ENCODE results near the gene RAB3C.

GRCh38 chr5:58670582-58670981 lies 87.7 kb downstream of the RAB3C start:
- TF ChIP-seq CTCF (conservative IDR thresholded peaks at IDR 0.05; ENCODE audit: low read length) (no peak), EZH2phosphoT487 (IDR thresholded peaks at IDR 0.05; ENCODE audit: borderline replicate concordance) (no peak)
